ENCODE data around the gene KDM4B. TPM values are rescaled to one million over a fixed set of nuclear protein-coding genes. Genes with fewer than 3 reads are reported as not detected.

KDM4B gene
- total and polyA plus RNA-seq, 4 donors, result 3.2 to 19.7 (median 12.9) TPM

DNA sequence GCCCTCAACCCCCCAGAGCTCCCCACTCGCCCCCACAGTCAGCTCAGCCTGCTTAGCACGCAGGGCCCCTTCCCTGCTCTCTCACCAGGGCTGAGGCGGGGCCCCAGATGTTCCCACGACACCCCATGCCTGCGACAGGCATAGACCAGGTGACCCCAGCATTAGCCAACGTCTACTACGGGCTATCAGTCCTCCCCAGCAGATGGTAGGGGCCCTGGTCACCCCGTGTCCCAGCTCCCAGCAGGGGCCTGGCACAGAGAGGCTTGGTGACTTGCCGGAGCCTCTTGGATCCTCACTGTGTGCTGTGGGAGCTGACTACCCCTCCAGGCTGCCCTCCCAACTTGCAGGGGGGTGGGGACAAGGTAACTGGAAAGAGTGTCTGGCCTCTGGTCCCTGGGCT, 80.6 kb downstream of the KDM4B start:
- TF ChIP-seq, protein P1, sequence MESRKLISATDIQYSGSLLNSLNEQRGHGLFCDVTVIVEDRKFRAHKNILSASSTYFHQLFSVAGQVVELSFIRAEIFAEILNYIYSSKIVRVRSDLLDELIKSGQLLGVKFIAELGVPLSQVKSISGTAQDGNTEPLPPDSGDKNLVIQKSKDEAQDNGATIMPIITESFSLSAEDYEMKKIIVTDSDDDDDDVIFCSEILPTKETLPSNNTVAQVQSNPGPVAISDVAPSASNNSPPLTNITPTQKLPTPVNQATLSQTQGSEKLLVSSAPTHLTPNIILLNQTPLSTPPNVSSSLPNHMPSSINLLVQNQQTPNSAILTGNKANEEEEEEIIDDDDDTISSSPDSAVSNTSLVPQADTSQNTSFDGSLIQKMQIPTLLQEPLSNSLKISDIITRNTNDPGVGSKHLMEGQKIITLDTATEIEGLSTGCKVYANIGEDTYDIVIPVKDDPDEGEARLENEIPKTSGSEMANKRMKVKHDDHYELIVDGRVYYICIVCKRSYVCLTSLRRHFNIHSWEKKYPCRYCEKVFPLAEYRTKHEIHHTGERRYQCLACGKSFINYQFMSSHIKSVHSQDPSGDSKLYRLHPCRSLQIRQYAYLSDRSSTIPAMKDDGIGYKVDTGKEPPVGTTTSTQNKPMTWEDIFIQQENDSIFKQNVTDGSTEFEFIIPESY (IDR thresholded peaks at IDR 0.05), result no peak
- TF ChIP-seq HNF4G (IDR thresholded peaks at IDR 0.05), result no peak
- no peak for TF ChIP-seq FOXA1 (IDR thresholded peaks at IDR 0.05)
- TF ChIP-seq YY1 (IDR thresholded peaks at IDR 0.05), result no peak
- no peak for TF ChIP-seq SP1 (IDR thresholded peaks at IDR 0.05)
- TF ChIP-seq, protein P2, sequence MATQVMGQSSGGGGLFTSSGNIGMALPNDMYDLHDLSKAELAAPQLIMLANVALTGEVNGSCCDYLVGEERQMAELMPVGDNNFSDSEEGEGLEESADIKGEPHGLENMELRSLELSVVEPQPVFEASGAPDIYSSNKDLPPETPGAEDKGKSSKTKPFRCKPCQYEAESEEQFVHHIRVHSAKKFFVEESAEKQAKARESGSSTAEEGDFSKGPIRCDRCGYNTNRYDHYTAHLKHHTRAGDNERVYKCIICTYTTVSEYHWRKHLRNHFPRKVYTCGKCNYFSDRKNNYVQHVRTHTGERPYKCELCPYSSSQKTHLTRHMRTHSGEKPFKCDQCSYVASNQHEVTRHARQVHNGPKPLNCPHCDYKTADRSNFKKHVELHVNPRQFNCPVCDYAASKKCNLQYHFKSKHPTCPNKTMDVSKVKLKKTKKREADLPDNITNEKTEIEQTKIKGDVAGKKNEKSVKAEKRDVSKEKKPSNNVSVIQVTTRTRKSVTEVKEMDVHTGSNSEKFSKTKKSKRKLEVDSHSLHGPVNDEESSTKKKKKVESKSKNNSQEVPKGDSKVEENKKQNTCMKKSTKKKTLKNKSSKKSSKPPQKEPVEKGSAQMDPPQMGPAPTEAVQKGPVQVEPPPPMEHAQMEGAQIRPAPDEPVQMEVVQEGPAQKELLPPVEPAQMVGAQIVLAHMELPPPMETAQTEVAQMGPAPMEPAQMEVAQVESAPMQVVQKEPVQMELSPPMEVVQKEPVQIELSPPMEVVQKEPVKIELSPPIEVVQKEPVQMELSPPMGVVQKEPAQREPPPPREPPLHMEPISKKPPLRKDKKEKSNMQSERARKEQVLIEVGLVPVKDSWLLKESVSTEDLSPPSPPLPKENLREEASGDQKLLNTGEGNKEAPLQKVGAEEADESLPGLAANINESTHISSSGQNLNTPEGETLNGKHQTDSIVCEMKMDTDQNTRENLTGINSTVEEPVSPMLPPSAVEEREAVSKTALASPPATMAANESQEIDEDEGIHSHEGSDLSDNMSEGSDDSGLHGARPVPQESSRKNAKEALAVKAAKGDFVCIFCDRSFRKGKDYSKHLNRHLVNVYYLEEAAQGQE (IDR thresholded peaks at IDR 0.05), result no peak
- TF ChIP-seq, protein P3, sequence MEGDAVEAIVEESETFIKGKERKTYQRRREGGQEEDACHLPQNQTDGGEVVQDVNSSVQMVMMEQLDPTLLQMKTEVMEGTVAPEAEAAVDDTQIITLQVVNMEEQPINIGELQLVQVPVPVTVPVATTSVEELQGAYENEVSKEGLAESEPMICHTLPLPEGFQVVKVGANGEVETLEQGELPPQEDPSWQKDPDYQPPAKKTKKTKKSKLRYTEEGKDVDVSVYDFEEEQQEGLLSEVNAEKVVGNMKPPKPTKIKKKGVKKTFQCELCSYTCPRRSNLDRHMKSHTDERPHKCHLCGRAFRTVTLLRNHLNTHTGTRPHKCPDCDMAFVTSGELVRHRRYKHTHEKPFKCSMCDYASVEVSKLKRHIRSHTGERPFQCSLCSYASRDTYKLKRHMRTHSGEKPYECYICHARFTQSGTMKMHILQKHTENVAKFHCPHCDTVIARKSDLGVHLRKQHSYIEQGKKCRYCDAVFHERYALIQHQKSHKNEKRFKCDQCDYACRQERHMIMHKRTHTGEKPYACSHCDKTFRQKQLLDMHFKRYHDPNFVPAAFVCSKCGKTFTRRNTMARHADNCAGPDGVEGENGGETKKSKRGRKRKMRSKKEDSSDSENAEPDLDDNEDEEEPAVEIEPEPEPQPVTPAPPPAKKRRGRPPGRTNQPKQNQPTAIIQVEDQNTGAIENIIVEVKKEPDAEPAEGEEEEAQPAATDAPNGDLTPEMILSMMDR (IDR thresholded peaks at IDR 0.05; ENCODE audit: low read depth, low read length, missing input control), result no peak
- no peak for TF ChIP-seq NR2F2 (IDR thresholded peaks at IDR 0.05)
- no peak for TF ChIP-seq RAD21 (IDR thresholded peaks at IDR 0.05)
- TF ChIP-seq EGR1 (IDR thresholded peaks at IDR 0.05; ENCODE audit: low read depth in 2 of 2), result no peak
- TF ChIP-seq, protein P4, sequence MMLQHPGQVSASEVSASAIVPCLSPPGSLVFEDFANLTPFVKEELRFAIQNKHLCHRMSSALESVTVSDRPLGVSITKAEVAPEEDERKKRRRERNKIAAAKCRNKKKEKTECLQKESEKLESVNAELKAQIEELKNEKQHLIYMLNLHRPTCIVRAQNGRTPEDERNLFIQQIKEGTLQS (IDR thresholded peaks at IDR 0.05), result no peak
- no peak for TF ChIP-seq FOXA2 (IDR thresholded peaks at IDR 0.05)
- TF ChIP-seq GABPA (IDR thresholded peaks at IDR 0.05 in 1 of 2, conservative IDR thresholded peaks at IDR 0.05 in 1 of 2), result no peak
- TF ChIP-seq TAF1 (conservative IDR thresholded peaks at IDR 0.05), result no peak
- no peak for TF ChIP-seq HNF4A (conservative IDR thresholded peaks at IDR 0.05)
- no peak for TF ChIP-seq RXRA (IDR thresholded peaks at IDR 0.05)
- TF ChIP-seq, protein P5, sequence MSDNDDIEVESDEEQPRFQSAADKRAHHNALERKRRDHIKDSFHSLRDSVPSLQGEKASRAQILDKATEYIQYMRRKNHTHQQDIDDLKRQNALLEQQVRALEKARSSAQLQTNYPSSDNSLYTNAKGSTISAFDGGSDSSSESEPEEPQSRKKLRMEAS (IDR thresholded peaks at IDR 0.05), result no peak
- WGBS, result 87% methylated on average over 9 of the region's 9 CpGs
- Histone ChIP-seq H3K27ac (ENCODE audit: low read depth in 1 of 2, low read length in 2 of 2) (no peak overlapping the region), H3K4me1 (ENCODE audit: control insufficient read depth in 4 of 4, insufficient read depth in 4 of 4, low read length in 3 of 4) (peaks cover 0 to 27% (median 16%) of the 10 kb centered on the region in 4 donors), H3K4me3 (ENCODE audit: low read depth in 1 of 3, low read length in 3 of 3) (no peak overlapping the region), H3K9ac (ENCODE audit: low read depth in 1 of 2, low read length in 2 of 2) (no peak overlapping the region), H3K27me3 (ENCODE audit: control insufficient read depth in 4 of 4, insufficient read depth in 4 of 4, low read length in 3 of 4) (no peaks in the 10 kb centered on the region), H3K36me3 (ENCODE audit: control insufficient read depth in 4 of 4, insufficient read depth in 3 of 4, low read depth in 1 of 4, low read length in 3 of 4) (peaks cover 0 to 12% (median 2%) of the 10 kb centered on the region in 4 donors), H3K9me3 (ENCODE audit: control insufficient read depth in 4 of 4, low read length in 3 of 4) (no peaks in the 10 kb centered on the region)
- no peak for DNase-seq (ENCODE audit: low spot score)
